Skin epidermis (tissue), 12 donors: Measurements from ENCODE around the gene ENOX1.
"Not testable (repeated sequence)": the region's sequence is repeated elsewhere in the genome, so short reads cannot be mapped to it uniquely, and the experiment has no call there.

Experiments used
- H3K27ac ChIP-seq, 21 experiments: fragments of 200-600 bp; sonication (generic) in 11 of 21; one replicate each; pipeline ENCODE4 v1.5.0; 2020; ENCODE audit warnings: mild to moderate bottlenecking in 3 of 21, inconsistent platforms in 2 of 21, moderate library complexity in 2 of 21
- H3K4me3 ChIP-seq, 7 experiments: fragments of 200-600 bp; sonication (generic) in 2 of 7; one replicate each; pipeline ENCODE4 v1.5.0; 2020; ENCODE audit warnings: inconsistent platforms in 2 of 7, mild to moderate bottlenecking in 2 of 7, moderate library complexity in 1 of 7

The ENOX1 gene

DNA sequence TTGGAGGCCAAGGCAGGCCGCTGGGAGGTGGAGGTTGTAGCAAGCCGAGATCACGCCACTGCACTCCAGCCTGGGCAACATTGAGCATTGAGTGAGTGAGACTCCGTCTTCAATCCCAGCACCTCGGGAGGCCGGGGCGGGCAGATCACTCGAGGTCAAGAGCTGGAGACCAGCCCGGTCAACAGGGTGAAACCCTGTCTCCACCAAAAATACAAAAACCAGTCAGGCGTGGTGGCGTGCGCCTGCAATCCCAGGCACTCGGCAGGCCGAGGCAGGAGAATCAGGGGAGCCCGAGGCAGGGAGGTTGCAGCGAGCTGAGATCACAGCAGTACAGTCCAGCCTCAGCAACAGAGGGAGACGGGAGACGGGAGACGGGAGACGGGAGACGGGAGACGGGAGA, 369.9 kb downstream of the ENOX1 start:
- not testable (repeated sequence) for H3K4me3 ChIP-seq, H3K27ac ChIP-seq

DNA sequence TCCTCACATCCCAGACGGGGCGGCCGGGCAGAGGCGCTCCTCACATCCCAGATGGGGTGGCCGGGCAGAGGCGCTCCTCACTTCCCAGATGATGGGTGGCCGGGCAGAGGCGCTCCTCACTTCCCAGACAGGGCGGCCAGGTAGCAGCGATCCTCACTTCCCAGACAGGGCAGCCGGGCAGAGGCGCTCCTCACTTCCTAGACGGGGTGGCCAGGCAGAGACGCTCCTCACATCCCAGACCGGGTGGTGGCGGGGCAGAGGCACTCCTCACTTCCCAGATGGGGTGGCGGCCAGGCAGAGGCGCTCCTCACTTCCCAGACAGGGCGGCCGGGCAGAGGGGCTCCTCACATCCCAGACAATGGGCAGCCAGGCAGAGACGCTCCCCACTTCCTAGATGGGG, 370.4 kb downstream of the ENOX1 start:
- H3K4me3 ChIP-seq, H3K27ac ChIP-seq: not testable (repeated sequence)

DNA sequence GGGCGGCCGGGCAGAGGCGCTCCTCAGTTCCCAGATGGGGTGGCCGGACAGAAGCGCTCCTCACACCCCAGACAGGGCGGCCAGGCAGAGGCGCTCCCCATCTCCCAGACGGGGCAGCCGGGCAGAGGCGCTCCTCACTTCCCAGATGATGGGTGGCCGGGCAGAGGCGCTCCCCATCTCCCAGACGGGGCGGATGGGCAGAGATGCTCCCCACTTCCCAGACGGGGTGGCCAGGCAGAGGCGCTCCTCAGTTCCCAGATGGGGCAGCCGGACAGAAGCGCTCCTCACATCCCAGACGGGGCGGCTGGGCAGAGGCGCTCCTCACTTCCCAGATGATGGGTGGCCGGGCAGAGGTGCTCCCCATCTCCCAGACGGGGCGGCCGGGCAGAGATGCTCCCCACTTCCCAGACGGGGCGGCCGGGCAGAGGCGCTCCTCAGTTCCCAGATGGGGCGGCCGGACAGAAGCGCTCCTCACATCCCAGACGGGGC, 370.8 kb downstream of the ENOX1 start:
- not testable (repeated sequence) for H3K27ac ChIP-seq, H3K4me3 ChIP-seq

DNA sequence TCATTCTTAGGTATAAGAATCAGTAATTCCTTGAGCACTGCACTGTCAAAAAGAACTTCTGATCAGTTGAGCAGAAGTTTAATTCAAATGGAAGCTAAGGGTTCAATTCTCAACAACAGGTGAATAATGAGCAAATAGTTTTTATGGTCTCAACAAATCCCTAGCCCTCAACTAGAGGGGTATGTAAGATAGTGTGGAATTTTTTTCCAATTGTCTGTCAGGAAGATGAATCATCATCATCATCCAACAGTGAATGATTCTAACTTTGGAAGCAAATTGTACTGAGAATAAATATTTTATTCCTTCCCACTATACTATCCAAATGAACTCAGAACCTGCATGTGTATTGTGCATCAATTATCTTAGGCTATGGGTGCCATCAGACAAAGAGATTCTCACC, 372.7 kb downstream of the ENOX1 start:
- Histone ChIP-seq H3K27ac (no peak overlapping the region), H3K4me3 (no peak overlapping the region)

DNA sequence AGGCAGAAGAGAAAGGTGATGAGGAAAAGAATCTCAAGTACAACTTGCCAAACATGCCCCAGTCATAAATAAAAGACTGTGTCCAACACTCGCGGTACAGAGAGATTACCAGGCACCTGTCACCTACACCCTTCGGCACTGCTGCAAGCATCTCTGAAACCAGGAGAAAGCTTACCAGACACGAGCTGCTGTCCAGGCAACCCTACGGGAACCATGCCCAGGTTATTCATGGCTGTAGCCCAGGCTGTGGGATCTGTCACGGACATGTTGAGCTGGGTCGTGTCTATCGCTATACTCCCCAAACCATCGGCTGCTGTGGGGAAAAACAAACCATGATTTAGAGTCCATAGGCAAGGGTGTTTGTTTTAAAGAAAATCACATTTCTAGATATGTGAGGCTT, 375.0 kb downstream of the ENOX1 start:
- no peak overlapping the region for H3K27ac ChIP-seq

DNA sequence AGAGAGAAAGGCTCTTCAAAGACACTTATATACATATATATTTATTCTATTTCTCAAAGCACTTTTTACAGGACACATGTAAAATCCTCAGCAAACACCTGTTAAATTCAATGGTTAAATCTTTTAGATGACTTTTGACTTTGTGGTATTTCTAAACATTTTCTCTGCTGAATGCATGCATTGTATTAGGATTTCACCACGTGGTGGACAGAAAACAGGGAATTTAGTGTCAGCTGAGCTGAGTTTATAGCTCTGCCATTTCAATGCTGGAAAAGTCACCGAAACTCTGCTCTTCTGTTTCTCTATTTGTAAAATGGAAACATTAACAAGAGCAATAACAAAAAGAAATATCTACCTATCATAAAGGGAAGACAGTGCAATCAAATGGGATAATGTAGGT, 375.6 kb downstream of the ENOX1 start:
- H3K4me3 ChIP-seq: no peak overlapping the region
- no peak overlapping the region for H3K27ac ChIP-seq

More for the DNA sequence above, 375.0 kb downstream of the ENOX1 start:
- H3K4me3 ChIP-seq: no peak overlapping the region

DNA sequence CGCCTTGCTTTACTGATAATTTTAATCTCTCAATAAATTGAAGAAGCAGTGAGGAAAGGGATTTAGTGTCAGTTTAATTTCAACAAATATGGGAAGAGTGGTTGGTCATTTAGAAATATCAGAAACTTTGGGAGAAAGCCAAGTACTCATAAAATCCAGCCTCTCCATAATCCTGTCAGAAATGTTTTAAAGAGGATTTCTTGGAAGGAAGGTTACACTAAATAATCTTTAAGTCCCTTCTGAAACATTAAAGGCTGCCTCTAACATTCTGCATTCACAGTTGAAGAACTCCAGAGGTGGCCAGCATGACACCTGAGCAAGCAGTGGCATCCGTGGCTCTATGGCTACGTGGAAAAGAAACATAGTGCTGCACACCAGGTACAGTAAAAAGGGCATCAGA, 378.5 kb downstream of the ENOX1 start:
- no peak overlapping the region for H3K4me3 ChIP-seq
- H3K27ac ChIP-seq: no peak overlapping the region

DNA sequence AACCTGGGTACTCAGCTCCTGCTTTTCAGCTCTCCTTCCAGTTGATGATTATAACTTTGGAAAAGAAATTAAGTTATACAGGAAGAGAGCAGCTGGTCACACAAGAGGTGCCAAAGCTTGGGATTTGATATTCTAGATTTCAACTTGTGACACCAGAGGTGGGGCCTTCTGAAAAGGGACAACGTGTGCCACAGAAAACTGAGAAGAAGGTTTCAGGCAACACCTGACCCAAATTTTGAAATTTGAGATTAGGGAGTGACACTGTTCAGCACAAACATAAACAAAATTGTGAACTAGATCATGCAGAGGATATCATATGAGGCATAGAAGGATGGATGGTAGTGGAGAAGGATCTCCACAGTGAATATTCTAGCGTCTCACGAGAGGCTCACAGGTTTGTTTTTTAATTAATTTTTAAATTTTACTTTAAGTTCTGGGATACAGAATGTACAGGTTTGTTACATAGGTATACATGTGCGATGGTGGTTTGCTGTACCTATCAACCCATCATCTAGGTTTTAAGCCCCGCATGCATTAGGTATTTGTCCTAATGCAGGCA, 379.7 kb downstream of the ENOX1 start:
- Histone ChIP-seq H3K4me3 (no peak overlapping the region), H3K27ac (no peak overlapping the region)

DNA sequence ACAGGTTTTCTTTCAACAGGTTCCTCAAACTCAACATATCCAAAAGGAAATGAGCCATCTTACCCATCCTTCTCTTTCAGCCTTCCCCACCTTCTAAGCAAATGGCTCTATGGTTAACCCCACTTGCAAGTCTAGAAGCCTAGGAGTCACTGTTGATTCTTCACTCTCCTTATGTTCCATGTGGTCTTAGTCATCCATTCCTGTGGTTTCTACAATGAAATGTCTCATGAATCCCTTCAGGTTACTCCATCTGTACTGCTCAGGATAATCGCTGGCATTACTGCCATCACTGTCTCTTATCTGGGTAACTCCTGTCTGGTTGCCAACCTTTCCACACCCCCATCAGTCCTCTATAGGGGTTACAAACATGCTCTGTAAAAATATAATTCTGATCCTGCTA, 381.3 kb downstream of the ENOX1 start:
- no peak overlapping the region for H3K4me3 ChIP-seq
- no peak overlapping the region for H3K27ac ChIP-seq

DNA sequence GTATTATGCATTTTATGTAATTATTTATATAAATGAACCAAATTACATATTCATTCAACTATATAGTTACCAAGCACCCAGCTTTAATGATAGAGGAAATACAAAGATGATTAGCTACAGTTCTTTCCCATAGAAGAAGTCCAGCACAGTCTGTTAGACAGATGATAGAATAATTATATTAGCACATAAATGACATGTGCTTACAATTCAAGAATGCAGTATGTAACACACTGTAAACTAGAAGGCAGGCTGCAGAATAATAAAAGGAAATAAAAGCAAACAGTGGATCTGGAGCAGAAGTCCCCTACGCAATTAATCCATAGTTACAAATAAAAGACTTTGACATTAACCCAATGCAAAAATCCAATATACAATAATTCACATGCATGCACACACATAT, 384.4 kb downstream of the ENOX1 start:
- H3K4me3 ChIP-seq: no peak overlapping the region

DNA sequence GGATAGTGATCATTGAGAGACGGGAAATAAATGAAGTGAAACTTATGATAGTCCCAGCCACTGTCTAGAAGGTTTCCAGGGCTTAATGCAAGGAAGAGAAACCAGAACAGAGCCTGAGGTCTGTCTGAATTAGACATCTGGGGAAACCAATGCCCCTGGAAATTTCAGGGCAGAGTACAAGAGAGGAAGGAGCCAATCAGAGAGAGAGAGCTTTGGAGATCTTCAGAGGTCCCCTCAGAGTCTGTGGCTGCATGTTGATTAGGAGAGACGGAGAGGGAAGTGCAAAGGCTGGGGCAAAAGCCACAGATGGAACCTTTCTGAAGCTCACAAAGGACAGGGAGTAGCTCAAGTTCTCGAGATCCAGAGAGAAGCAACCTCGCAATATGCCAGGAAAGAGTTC, 385.4 kb downstream of the ENOX1 start:
- Histone ChIP-seq H3K27ac (no peak overlapping the region), H3K4me3 (no peak overlapping the region)

More for the DNA sequence above, 384.4 kb downstream of the ENOX1 start:
- H3K27ac ChIP-seq: no peak overlapping the region

DNA sequence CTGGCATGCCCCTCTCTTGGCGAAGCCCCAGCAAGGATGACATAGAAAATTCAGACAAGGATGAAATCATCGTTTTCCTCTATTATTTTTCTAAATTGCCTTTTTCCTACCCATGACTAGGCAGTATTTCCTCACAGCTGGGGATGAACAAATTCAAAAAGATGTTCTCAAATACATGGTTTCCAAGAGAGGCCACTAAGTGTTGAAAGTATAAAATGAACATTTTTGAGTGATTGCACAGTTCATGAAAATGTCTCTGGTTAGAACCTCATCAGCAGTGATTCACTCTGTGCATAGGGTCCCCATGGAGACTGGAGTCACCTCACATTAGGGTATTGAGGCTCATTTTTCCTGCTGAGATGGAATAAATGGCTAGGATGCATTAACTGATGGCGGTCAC, 389.7 kb downstream of the ENOX1 start:
- Histone ChIP-seq H3K4me3 (no peak overlapping the region), H3K27ac (peak overlapping the region in 1 of 21 experiments; percentile 17)

DNA sequence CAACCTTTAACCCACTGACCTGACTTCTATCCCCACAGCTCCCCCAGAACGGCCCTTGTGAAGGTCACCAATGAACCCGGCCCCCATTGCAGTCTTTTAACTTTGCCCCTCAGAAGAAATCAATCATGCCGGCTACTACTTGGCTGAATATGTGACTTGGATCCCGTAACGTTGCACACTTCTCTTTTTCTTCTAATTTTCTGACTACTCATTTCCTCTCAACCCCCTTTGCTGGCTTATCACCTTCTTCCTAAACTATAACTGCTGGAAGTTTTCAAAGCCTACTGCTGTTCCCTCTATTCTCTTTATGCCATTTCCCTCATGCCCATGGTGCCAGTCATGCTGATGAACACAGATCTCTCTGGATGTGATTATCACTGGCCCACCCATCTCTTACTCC, 395.7 kb downstream of the ENOX1 start:
- Histone ChIP-seq H3K27ac (no peak overlapping the region), H3K4me3 (no peak overlapping the region)

DNA sequence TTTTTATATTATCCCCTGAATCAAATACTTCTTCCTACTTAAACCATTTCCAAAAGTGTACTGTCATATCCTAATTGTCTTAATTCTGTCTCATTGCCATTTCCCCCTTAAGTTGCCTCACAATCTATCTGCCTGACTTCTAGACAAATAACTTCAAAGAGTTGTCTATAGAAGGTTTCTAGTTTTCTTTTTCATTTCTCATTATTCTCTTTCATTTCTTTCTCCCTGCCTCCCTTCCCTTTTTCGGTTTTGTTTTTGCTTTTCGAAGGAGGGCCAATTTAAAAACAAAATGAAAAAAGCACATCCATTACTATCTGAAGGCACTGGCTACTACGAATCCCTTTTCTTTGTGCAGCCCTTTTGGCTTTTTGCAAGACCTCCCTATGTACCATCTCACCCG, 396.2 kb downstream of the ENOX1 start:
- H3K27ac ChIP-seq: no peak overlapping the region
- H3K4me3 ChIP-seq: no peak overlapping the region

DNA sequence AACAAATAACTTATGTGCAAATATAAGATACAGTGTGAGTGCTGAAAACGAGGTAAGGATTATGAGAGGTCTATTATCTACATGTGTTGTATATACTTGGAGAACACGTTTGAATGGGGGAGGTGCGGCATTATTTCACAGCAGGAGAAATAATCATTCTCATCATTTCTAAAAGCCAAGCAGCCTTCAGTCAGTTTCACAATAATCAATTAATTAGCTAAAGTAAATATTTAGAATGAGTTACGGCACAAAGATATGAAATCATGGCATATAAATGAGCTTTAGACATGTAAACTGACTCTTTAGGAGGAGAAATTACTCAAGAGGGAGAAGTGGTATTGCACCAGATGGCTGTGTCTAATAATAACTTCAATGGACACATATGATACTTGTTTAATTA, 396.8 kb downstream of the ENOX1 start:
- Histone ChIP-seq H3K27ac (no peak overlapping the region), H3K4me3 (no peak overlapping the region)

DNA sequence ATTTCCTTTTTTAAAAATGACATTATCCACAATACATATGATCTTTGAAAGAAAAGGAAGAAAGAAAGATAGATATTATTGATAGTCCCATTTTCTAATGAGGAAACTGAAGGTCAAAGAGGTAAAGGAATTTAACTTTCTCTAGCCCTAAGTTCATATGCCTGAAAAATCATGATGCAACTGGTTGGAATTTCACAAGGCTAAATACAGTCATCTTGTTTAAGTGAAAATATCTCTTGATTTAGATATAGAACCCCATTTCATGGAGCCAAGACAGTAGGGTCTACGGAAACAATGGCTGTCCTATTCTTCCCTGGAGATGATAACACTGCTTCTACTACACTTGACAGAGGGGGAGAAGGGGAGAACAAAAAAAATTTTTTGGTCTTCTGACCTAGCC, 397.2 kb downstream of the ENOX1 start:
- Histone ChIP-seq H3K27ac (no peak overlapping the region), H3K4me3 (no peak overlapping the region)

DNA sequence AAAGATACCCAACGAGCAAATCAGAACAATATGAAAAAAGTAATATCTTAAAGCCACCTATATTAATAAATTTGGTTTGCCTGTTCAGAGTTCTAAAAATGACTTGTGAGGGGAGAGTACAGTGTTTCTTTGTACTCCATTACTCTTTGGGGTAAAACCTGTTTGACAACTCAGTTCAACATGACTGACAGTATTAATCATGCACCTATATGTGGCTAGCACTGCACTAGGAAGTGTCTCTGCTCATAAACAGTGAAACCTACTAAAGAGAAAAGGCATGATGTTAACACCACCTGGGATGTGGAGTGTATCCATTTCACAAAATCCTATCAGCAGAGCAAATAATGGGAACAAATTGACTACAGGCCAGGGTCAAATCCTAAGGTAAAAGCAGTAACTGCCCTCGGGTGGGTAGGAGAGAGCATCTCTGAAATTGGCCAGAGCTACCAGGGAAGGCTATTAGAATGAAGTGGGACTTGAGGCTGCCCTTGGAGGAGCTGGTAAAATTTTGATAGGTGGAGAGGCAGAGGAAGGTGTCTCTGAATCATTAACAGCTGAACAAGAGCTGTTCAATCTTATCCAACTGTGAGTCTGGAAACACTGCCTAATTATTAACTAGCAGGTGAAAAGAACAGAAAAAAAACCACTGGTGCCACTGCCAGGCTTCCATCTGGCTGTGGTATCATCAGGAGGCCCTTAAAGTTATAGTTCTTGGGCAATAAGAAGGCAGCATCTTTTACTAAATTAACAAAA, 398.3 kb downstream of the ENOX1 start:
- H3K4me3 ChIP-seq: no peak overlapping the region
- peak overlapping the region in 1 of 21 experiments; percentile 45 for H3K27ac ChIP-seq

DNA sequence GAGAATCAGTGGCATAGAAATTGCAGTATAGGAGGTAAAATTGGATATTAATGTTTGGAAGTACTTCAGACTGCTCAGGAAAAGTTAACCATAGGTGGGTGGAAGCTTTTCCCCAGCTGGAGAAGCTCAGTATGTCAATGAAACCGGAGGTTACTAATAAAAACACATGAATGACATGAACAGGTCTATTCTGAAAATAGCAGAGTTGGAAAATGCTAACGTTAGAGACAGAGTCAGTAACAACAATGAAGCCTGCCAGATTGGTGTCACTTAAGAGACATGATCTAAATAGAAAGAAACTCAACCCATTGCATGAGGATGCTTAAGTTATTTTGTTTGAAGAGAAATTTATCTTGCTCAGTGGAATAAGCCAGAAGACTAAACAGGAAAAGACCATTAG, 398.9 kb downstream of the ENOX1 start:
- Histone ChIP-seq H3K4me3 (no peak overlapping the region), H3K27ac (peak overlapping the region in 1 of 21 experiments; percentile 11)

DNA sequence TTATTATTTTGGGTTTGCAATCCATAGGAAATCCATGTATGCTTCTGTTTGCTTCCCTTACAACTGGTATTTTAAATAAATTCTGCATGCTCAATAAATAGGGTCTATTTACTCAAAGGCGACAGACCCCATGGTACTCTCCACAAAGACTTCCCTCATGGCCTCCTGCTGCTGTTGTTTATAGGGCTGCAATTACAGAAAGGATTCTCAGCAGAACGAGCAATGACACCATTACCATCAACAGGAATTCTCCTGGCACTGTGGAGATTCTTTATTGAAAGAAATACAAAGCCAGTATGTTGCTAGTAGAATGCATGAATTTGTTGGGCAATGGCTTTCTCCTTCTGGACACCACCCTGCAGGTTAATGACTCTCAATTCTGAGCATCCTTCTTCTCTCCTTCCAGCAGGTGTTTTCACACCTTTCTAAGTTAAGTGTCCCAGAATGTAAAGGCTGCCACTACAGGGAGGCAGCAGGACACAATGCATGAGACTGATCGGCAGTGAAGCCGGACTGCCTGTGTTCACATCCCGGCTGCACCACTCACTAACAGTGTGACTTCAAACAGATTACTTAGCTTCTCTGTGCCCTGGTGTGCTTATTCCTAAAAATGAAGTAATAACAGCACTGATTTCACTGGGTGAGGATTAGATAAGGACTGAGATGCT, 403.1 kb downstream of the ENOX1 start:
- Histone ChIP-seq H3K27ac (no peak overlapping the region), H3K4me3 (no peak overlapping the region)

DNA sequence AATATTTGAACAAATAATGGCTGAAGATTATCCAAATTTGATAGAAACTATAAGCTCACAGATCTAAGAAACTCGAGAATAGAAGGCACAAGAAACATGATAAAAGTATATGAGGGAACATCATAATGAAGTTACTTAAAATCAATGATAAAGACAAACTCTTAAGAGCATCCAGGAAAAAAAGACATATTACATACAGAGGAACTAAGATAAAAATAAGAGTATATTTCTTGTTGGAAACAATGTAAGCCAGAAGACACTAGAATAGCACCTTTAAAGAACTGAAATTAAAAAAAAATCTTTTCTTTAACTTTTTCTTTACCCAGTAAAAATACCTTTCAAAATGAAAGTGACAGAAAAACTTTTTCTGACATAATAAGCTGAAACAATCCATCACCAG, 407.0 kb downstream of the ENOX1 start:
- Histone ChIP-seq H3K27ac (no peak overlapping the region), H3K4me3 (no peak overlapping the region)

DNA sequence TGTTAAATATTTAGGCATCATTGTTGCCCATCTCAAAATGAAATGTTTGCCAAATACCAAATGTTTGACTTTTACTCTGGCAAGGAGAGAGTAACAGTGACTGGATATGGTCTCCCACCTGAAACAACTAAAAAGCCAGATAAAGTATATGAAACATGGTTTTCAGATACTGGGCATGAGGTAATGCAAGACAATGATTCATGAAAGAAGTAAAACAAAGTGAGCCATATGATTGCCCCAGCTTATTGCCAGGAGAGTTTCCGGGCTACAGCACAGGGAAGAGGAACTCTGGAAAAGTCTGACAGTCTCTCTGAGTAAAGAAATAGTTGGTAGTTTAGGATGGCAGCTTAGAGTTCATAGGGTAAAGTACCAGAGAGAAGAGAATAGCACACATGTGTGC, 408.8 kb downstream of the ENOX1 start:
- H3K4me3 ChIP-seq: no peak overlapping the region
- H3K27ac ChIP-seq: no peak overlapping the region
